ENCODE data around the gene PSMC3IP.

- TF ChIP-seq CTCF (IDR thresholded peaks at IDR 0.05) (no peak), POLR2A (IDR thresholded peaks at IDR 0.05) (no peak), POLR2AphosphoS5 (IDR thresholded peaks at IDR 0.05) (no peak)
Measured at GRCh38 chr17:42527932-42528331, 49.6 kb downstream of the PSMC3IP start.
